ENCODE measurements around the gene COA1. TPM values are rescaled to one million over a fixed set of nuclear protein-coding genes. Genes with fewer than 3 reads are reported as not detected.

The COA1 gene
- polyA plus RNA-seq, 1 donor (not counting 4 experiments of a cell fraction or from before 2014, with no cell fraction given) = 32.2 TPM

DNA sequence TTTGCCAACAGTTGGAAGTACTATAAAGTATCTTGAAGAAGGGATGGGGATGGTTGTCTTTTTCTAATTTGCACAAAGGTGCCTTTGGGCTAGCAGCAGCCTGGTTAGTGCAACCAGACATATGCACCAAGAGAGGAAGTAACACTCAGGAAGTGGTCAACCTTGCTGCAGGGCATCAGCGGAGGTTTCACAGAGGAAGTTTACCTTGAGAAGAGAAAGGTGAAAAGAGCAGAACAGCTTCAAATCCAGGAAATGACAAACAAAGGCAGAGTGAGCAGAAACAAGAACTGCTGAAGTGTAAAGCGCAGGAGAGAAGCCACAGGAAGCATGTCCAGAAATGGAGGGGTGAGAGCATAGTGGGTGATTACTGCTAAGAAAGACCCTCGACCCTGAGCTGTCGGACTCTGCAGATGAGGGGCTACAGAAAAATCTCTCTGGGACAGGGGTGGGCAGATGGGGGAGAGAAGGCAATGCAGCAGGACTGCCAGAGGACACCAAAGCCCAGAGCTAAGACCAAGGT, 79.5 kb downstream of the COA1 start:
- Histone ChIP-seq H3K4me1 (ENCODE audit: control insufficient read depth, extremely low read depth, insufficient read depth, low read length) (peaks cover 53% of the 10 kb centered on the region), H4K20me1 (ENCODE audit: control insufficient read depth, extremely low read depth, insufficient read depth, low read length) (no peaks in the 10 kb centered on the region), H3K9me3 (ENCODE audit: control insufficient read depth, low read depth, low read length) (no peaks in the 10 kb centered on the region), H3K4me2 (ENCODE audit: control insufficient read depth, extremely low read depth, insufficient read depth, low read depth, low read length) (peak overlapping the region; percentile 71), H3K4me3 (ENCODE audit: control insufficient read depth in 2 of 3, extremely low read depth in 1 of 3, insufficient read depth in 2 of 3, low read depth in 1 of 3, low read length in 3 of 3) (peak overlapping the region in 1 of 3 experiments; percentile 36), H3K27me3 (ENCODE audit: control insufficient read depth, extremely low read depth, insufficient read depth, low read length) (no peaks in the 10 kb centered on the region), H3K79me2 (ENCODE audit: control insufficient read depth, insufficient read depth, low read length) (peaks cover 7% of the 10 kb centered on the region), H3K9me1 (ENCODE audit: control insufficient read depth, extremely low read depth, insufficient read depth, low read length) (no peaks in the 10 kb centered on the region), H3K36me3 (ENCODE audit: control insufficient read depth in 2 of 2, extremely low read depth in 1 of 2, insufficient read depth in 2 of 2, low read length in 2 of 2) (peaks cover 0 to 12% of the 10 kb centered on the region in 2 experiments), H2AFZ (ENCODE audit: control insufficient read depth, low read length) (no peak overlapping the region), H3K27ac (ENCODE audit: control insufficient read depth, insufficient read depth, low read length) (peak overlapping the region; percentile 88), H3K9ac (ENCODE audit: control insufficient read depth, extremely low read depth, insufficient read depth, low read length) (peak overlapping the region; percentile 7)
- DNase-seq (ENCODE audit: low read depth, low spot score) (no peak), FAIRE-seq (peak; percentile 76)
- dilution Hi-C loops (cut with MboI; ENCODE audit: extremely low pct_ligation_motif_present, low sequenced_read_pairs) = no loop called here
- TF ChIP-seq, protein P1, sequence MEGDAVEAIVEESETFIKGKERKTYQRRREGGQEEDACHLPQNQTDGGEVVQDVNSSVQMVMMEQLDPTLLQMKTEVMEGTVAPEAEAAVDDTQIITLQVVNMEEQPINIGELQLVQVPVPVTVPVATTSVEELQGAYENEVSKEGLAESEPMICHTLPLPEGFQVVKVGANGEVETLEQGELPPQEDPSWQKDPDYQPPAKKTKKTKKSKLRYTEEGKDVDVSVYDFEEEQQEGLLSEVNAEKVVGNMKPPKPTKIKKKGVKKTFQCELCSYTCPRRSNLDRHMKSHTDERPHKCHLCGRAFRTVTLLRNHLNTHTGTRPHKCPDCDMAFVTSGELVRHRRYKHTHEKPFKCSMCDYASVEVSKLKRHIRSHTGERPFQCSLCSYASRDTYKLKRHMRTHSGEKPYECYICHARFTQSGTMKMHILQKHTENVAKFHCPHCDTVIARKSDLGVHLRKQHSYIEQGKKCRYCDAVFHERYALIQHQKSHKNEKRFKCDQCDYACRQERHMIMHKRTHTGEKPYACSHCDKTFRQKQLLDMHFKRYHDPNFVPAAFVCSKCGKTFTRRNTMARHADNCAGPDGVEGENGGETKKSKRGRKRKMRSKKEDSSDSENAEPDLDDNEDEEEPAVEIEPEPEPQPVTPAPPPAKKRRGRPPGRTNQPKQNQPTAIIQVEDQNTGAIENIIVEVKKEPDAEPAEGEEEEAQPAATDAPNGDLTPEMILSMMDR (optimal IDR thresholded peaks at IDR 0.05 in 1 of 3, IDR thresholded peaks at IDR 0.05 in 1 of 3, conservative IDR thresholded peaks at IDR 0.05 in 1 of 3; ENCODE audit: extremely low read depth in 1 of 3, insufficient read depth in 2 of 3, low read length in 3 of 3) = no peak
- TF ChIP-seq EZH2 (IDR thresholded peaks at IDR 0.05; ENCODE audit: low read length) = no peak

DNA sequence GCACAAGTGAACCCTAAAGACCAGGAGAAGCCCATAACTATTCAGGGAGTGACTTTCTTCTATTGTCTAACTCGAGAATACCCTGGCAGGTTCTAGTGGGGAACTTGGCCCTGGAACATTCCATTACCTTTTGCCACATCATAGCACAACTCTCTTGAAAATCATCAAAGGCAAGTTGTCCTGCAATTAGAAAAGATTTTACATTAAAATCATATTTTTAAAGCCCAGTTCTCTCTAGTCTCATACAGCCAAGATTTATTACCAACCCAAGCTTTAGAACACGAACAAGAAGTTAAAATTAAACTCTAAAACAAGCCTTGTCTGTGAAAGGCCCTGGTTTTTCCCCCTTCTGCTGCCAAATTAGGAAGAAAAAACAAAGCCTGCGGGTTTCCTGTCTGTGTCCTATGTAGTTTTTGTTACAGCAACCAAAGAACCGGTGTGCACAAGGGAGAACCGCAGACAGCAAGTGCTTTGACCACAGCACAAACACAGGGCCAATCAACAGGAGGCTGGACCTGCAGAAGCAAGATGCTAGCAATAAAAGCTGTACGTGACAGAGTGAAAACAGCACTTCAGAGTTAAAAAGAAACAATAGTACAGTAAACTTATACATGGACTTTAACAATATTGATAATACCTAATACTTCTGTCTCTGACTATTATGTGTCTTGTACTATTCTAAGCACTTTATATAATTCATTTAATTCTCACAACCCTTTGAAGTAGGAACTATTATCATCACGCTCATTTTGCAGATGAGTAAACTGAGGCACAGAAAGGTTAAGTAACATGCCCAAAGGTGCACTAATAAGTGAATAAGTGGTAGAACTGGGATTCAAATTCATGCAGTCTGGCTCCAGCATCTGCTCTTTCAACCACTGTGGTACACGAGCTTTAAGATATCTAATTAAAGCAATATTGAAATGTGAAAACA, 80.6 kb downstream of the COA1 start:
- Histone ChIP-seq H3K4me2 (ENCODE audit: control insufficient read depth, extremely low read depth, insufficient read depth, low read depth, low read length) (peak overlapping the region; percentile 71), H3K36me3 (ENCODE audit: control insufficient read depth in 2 of 2, extremely low read depth in 1 of 2, insufficient read depth in 2 of 2, low read length in 2 of 2) (peaks cover 0 to 12% of the 10 kb centered on the region in 2 experiments), H3K9ac (ENCODE audit: control insufficient read depth, extremely low read depth, insufficient read depth, low read length) (peak overlapping the region; percentile 51), H3K9me1 (ENCODE audit: control insufficient read depth, extremely low read depth, insufficient read depth, low read length) (no peaks in the 10 kb centered on the region), H3K4me3 (ENCODE audit: control insufficient read depth in 2 of 3, extremely low read depth in 1 of 3, insufficient read depth in 2 of 3, low read depth in 1 of 3, low read length in 3 of 3) (no peak overlapping the region), H3K27me3 (ENCODE audit: control insufficient read depth, extremely low read depth, insufficient read depth, low read length) (no peaks in the 10 kb centered on the region), H3K27ac (ENCODE audit: control insufficient read depth, insufficient read depth, low read length) (peak overlapping the region; percentile 88), H2AFZ (ENCODE audit: control insufficient read depth, low read length) (no peak overlapping the region), H3K9me3 (ENCODE audit: control insufficient read depth, low read depth, low read length) (no peaks in the 10 kb centered on the region), H3K4me1 (ENCODE audit: control insufficient read depth, extremely low read depth, insufficient read depth, low read length) (peaks cover 51% of the 10 kb centered on the region), H3K79me2 (ENCODE audit: control insufficient read depth, insufficient read depth, low read length) (peaks cover 4% of the 10 kb centered on the region), H4K20me1 (ENCODE audit: control insufficient read depth, extremely low read depth, insufficient read depth, low read length) (no peaks in the 10 kb centered on the region)
- FAIRE-seq (no peak), DNase-seq (ENCODE audit: low read depth, low spot score) (peak; percentile 38)
- dilution Hi-C loops (cut with MboI; ENCODE audit: extremely low pct_ligation_motif_present, low sequenced_read_pairs) = no loop called here
- TF ChIP-seq, protein P1 (optimal IDR thresholded peaks at IDR 0.05 in 1 of 3, IDR thresholded peaks at IDR 0.05 in 1 of 3, conservative IDR thresholded peaks at IDR 0.05 in 1 of 3; ENCODE audit: extremely low read depth in 1 of 3, insufficient read depth in 2 of 3, low read length in 3 of 3) = no peak
- no peak for TF ChIP-seq EZH2 (IDR thresholded peaks at IDR 0.05; ENCODE audit: low read length)
